Measurements from ENCODE around the gene LRATD1.

DNA sequence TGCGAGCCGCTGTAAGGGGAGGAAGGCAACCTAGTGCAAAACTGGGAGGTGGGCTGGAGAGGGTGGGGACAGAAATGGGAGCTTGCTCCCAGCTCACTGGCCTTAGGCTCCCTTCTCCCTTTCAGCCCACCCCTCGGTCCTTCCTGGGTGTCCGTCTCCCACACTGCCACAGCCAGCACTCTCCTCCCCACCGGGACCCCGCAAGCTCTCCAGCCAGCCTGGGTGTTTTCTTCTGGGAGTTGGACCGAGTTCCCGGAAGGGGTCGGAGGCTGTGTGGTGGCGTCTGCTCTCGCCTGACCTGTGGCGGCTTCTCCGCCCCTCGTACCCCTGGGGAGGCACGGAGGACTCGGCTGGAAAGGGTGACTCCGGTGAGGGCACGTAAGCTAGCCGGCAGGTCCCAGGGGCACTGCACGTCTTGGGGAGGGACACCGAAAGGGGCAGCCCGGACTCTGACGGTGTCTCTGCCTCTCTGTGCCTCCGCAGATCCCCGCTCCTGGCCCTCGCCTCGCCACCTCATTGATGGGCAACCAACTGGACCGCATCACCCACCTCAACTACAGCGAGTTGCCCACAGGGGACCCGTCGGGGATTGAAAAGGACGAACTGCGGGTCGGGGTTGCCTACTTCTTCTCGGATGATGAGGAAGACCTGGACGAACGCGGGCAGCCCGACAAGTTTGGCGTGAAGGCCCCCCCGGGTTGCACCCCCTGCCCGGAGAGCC is 1.1 kb downstream of the LRATD1 start:
- no peak for TF ChIP-seq CTCF (IDR thresholded peaks at IDR 0.05)
- no peak for TF ChIP-seq EP300 (IDR thresholded peaks at IDR 0.05)
